HepG2 (cell line): ENCODE results near the gene ENTHD1. TPM values are rescaled to one million over a fixed set of nuclear protein-coding genes. Genes with fewer than 3 reads are reported as not detected.

Experiments used
- ATAC-seq: fragments of 200-7000 bp; cut with Tn5 transposase; 3 replicates; pipeline ENCODE4 v1.9.1; 2020; ENCODE audit warnings: mild to moderate bottlenecking, moderate library complexity
- BruUV-seq: library from RNA; stranded (reverse); fragments of 400-500 nt; replicated peaks from 2 replicates; lab custom pipeline; 2021; lab: Mats Ljungman, UMichigan
- CTCF ChIA-PET: fragments of 300-600 bp; formaldehyde crosslinking; extraction: SDS; loops from one replicate; lab custom pipeline; 2021; ENCODE audit warnings: low total read pairs, inconsistent platforms, low intra/inter-chr PET ratio; lab: Yijun Ruan, JAX
- POLR2A ChIA-PET: fragments of 350-600 bp; sonication (Branson Sonifier 250); formaldehyde crosslinking; loops from one replicate; lab custom pipeline; 2020; ENCODE audit warnings: antibody characterized with exemption, inconsistent platforms; lab: Yijun Ruan, JAX
- DNase-seq: peaks from one replicate; pipeline ENCODE4 v3.0.0-alpha.2; 2015; ENCODE audit warnings: low spot score
- FAIRE-seq: peaks from 3 replicates; lab custom pipeline; 2011; peaks lifted over from hg19 to GRCh38; lab: Jason Lieb, UNC
- H2AFZ ChIP-seq: one replicate; pipeline ENCODE4 v1.6.1; 2011; ENCODE audit warnings: low read length, inconsistent platforms
- H3K27ac ChIP-seq: fragments of 300-600 bp; 3 replicates; pipeline ENCODE4 v1.8.0; 2011; ENCODE audit warnings: mixed run types, mild to moderate bottlenecking, mixed read lengths, low read length, inconsistent platforms; ENCODE audit not compliant: insufficient read depth; ENCODE audit errors: extremely low read length
- H3K27me3 ChIP-seq, 2 experiments: fragments of 200-600 bp in 1 of 2; 2 replicates in 1 of 2; 3 replicates in 1 of 2; pipeline versions ENCODE4 v1.6.0 to v1.8.0; 2011; ENCODE audit warnings: low read length in 2 of 2, mild to moderate bottlenecking in 2 of 2, moderate library complexity in 2 of 2, inconsistent platforms in 1 of 2; ENCODE audit not compliant: insufficient read depth in 2 of 2, control insufficient read depth in 1 of 2
- H3K36me3 ChIP-seq, 2 experiments: fragments of 200-600 bp in 1 of 2; replicated peaks in 1 of 2; 2 replicates in 1 of 2; 3 replicates in 1 of 2; pipeline versions ENCODE4 v1.5.1 to v1.8.0; 2011; ENCODE audit warnings: low read length in 2 of 2, inconsistent platforms in 1 of 2; ENCODE audit not compliant: insufficient read depth in 2 of 2, control insufficient read depth in 1 of 2
- H3K4me1 ChIP-seq: 2 replicates; pipeline ENCODE4 v1.5.1; 2012; ENCODE audit warnings: low read length, inconsistent platforms; ENCODE audit not compliant: insufficient read depth
- H3K4me2 ChIP-seq: 2 replicates; pipeline ENCODE4 v1.6.0; 2011; ENCODE audit warnings: low read depth, low read length, inconsistent platforms
- H3K4me3 ChIP-seq, 3 experiments: fragments of 200-600 bp in 1 of 3; sonication (generic), shearing (Covaris generic) in 1 of 3; replicated peaks in 1 of 3; 2 replicates each; pipeline ENCODE4 v1.5.1; 2011 to 2016; ENCODE audit warnings: low read length in 3 of 3, inconsistent platforms in 2 of 3, low read depth in 2 of 3, mild to moderate bottlenecking in 2 of 3, control low read depth in 1 of 3, mixed read lengths in 1 of 3; ENCODE audit not compliant: insufficient read depth in 1 of 3
- H3K79me2 ChIP-seq: one replicate; pipeline ENCODE4 v1.6.1; 2011; ENCODE audit warnings: low read length, inconsistent platforms; ENCODE audit not compliant: insufficient read depth
- H3K9ac ChIP-seq: 2 replicates; pipeline ENCODE4 v1.6.0; 2011; ENCODE audit warnings: mild to moderate bottlenecking, low read depth, low read length, inconsistent platforms; ENCODE audit not compliant: insufficient read depth
- H3K9me3 ChIP-seq: 2 replicates; pipeline ENCODE4 v1.5.1; 2012; ENCODE audit warnings: mild to moderate bottlenecking, low read length
- H4K20me1 ChIP-seq: 2 replicates; pipeline ENCODE4 v1.6.0; 2011; ENCODE audit warnings: inconsistent platforms, mild to moderate bottlenecking, low read length, moderate library complexity; ENCODE audit not compliant: insufficient read depth
- DNMT1 ChIP-seq: sonication (generic); formaldehyde crosslinking; IDR thresholded peaks from 2 replicates; pipeline ENCODE4 v1.5.1; 2020; ENCODE audit warnings: mild to moderate bottlenecking, missing genetic modification reagents
- DNMT3B ChIP-seq: conservative IDR thresholded peaks from 2 replicates; pipeline ENCODE4 v1.6.1; 2016; ENCODE audit warnings: missing biosample characterization, control low read depth
- FOXA3 ChIP-seq: IDR thresholded peaks from 2 replicates; pipeline ENCODE4 v1.6.1; 2016; ENCODE audit warnings: missing genetic modification reagents, missing compliant biosample characterization
- MEIS1 ChIP-seq: sonication (generic); formaldehyde crosslinking; IDR thresholded peaks from 2 replicates; pipeline ENCODE4 v1.9.0; 2021; ENCODE audit warnings: mild to moderate bottlenecking, missing genetic modification reagents, moderate library complexity, borderline replicate concordance
- NBN ChIP-seq: fragments of 450-650 bp; conservative IDR thresholded peaks from 2 replicates; pipeline ENCODE4 v1.6.1; 2017
- SOX6 ChIP-seq, 2 experiments: fragments of 450-650 bp in 1 of 2; sonication (generic) in 1 of 2; formaldehyde crosslinking in 1 of 2; IDR thresholded peaks; 2 replicates each; pipeline versions ENCODE4 v1.4.0 to v1.6.1; 2017 to 2020; ENCODE audit warnings: antibody characterized with exemption in 1 of 2, mild to moderate bottlenecking in 1 of 2, missing genetic modification reagents in 1 of 2
- STAT5B ChIP-seq: sonication (generic); formaldehyde crosslinking; IDR thresholded peaks from 2 replicates; pipeline ENCODE4 v1.4.0; 2020; ENCODE audit warnings: missing genetic modification reagents
- TBL1XR1 ChIP-seq: fragments of 150-350 bp; IDR thresholded peaks from 2 replicates; pipeline ENCODE4 v1.6.1; 2014; ENCODE audit warnings: borderline replicate concordance, low read length; ENCODE audit not compliant: partially characterized antibody
- ZNF143 ChIP-seq: sonication (generic); formaldehyde crosslinking; IDR thresholded peaks from 2 replicates; pipeline ENCODE4 v1.4.0; 2020; ENCODE audit warnings: missing genetic modification reagents
- ZNF431 ChIP-seq: sonication (generic); formaldehyde crosslinking; IDR thresholded peaks from 2 replicates; pipeline ENCODE4 v1.9.0; 2022; ENCODE audit warnings: missing genetic modification reagents, low read depth, mild to moderate bottlenecking, borderline replicate concordance
- ZNF547 ChIP-seq: sonication (generic); formaldehyde crosslinking; IDR thresholded peaks from 2 replicates; pipeline ENCODE4 v1.5.1; 2020; ENCODE audit warnings: mild to moderate bottlenecking, missing genetic modification reagents
- ZNF746 ChIP-seq: sonication (generic); formaldehyde crosslinking; IDR thresholded peaks from 2 replicates; pipeline ENCODE4 v1.8.0; 2022; ENCODE audit warnings: mild to moderate bottlenecking, missing genetic modification reagents
- WGBS: methylation state at CpG from one replicate; pipeline ENCODE4 v1.1.6; 2017; ENCODE audit warnings: low lambda C conversion rate; 5-methylcytosine and 5-hydroxymethylcytosine counted together
- in situ Hi-C: cut with HindIII; loops from 2 replicates; pipeline ENCODE4 v1.10.0; 2017; ENCODE audit warnings: low pct_unique_long_range_greater_than_20kb; ENCODE audit not compliant: extremely low pct_ligation_motif_present
- intact Hi-C: fragments of 100-400 bp; cut with micrococcal nuclease; formaldehyde crosslinking; loops from one replicate; pipeline ENCODE4 v1.10.0; 2022; ENCODE audit not compliant: unreplicated experiment
- polyA plus RNA-seq, 8 experiments: library from polyadenylated mRNA; depleted of rRNA in 3 of 8; stranded (reverse) in 7 of 8; unstranded in 1 of 8; fragments of >200 nt; fragmentation: Illumina TruSeq in 4 of 8; extraction: Trizol in 4 of 8; gene quantifications; 2 replicates each; pipeline versions ENCODE4 v1.2.1 to v1.2.3, GENCODE V29; 2011 to 2016; ENCODE audit warnings: low read depth in 4 of 8, missing spikeins in 1 of 8, mixed read lengths in 1 of 8; ENCODE audit not compliant: insufficient read depth in 1 of 8
- total RNA-seq, 5 experiments: library from RNA; depleted of rRNA; stranded (reverse); fragments of >200 nt; fragmentation: Illumina TruSeq; extraction: Trizol; gene quantifications; 2 replicates each; pipeline ENCODE4 v1.2.3, GENCODE V29; 2016; ENCODE audit warnings: low read depth in 1 of 5
- TF ChIP-seq, protein P1 (sequence below): sonication (generic); formaldehyde crosslinking; IDR thresholded peaks from 2 replicates; pipeline ENCODE4 v1.4.0; 2020; ENCODE audit warnings: missing genetic modification reagents; ENCODE audit errors: not compliant biosample characterization
- TF ChIP-seq, protein P2 (sequence below): sonication (generic); formaldehyde crosslinking; IDR thresholded peaks from 2 replicates; pipeline ENCODE4 v1.4.0; 2020; ENCODE audit warnings: mild to moderate bottlenecking, missing genetic modification reagents
- TF ChIP-seq, protein P3 (sequence below): sonication (generic); formaldehyde crosslinking; IDR thresholded peaks from 2 replicates; pipeline ENCODE4 v1.4.0; 2020; ENCODE audit warnings: missing genetic modification reagents

The ENTHD1 gene
- total and polyA plus RNA-seq, 2 of the 13 experiments (the other 11 are each of a cell fraction or from before 2014, with no cell fraction given) = not detected

DNA sequence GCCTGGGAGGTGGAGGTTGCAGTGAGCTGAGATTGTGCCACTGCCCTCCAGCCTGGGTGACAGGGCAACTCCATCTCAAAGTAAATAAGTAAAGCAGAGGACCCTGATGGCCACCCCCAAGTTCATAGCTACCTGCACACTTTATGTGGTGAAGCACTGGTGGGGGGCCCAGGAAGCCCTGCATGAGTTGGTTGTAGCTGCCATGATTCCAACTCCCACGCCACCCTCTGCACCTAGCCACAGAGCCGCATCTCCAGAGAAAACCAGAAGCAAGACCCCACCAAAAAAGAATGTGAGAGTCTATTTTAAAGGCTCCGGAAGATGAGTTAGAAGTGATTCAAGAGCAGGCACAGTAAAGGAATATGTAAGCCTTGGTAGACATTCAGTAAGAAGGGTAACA, 46.3 kb upstream of the ENTHD1 start:
- intact Hi-C loops = no loop called here
- H3K79me2 ChIP-seq = no peaks in the 10 kb centered on the region
- ATAC-seq = no peak
- DNase-seq = no peak
- no peaks in the 10 kb centered on the region for H3K36me3 ChIP-seq
- TF ChIP-seq DNMT1 (no peak), ZNF143 (CRISPR knock-in tag) (no peak), NBN (no peak), MEIS1 (no peak), ZNF547 (CRISPR knock-in tag) (no peak)
- TF ChIP-seq, protein P1, sequence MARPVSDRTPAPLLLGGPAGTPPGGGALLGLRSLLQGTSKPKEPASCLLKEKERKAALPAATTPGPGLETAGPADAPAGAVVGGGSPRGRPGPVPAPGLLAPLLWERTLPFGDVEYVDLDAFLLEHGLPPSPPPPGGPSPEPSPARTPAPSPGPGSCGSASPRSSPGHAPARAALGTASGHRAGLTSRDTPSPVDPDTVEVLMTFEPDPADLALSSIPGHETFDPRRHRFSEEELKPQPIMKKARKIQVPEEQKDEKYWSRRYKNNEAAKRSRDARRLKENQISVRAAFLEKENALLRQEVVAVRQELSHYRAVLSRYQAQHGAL (CRISPR knock-in tag) = no peak
- TF ChIP-seq, all 625 proteins: peak for 0
- no peaks in the 10 kb centered on the region for H3K9me3 ChIP-seq
- H3K4me1 ChIP-seq = peaks cover 14% of the 10 kb centered on the region; the same call in 1 of the 2 replicates
- H2AFZ ChIP-seq = no peak overlapping the region
- peaks cover 0 to 29% of the 10 kb centered on the region in 2 experiments; a peak in 3 of 5 replicates for H3K27me3 ChIP-seq
- POLR2A ChIA-PET = no interaction called here
- no peak overlapping the region for H3K4me3 ChIP-seq
- WGBS = 61% methylated on average over 3 of the region's 3 CpGs
- FAIRE-seq = no peak
- CTCF ChIA-PET = no interaction called here
- H4K20me1 ChIP-seq = no peaks in the 10 kb centered on the region
- no peak overlapping the region for H3K9ac ChIP-seq
- no TSS peak for BruUV-seq
- H3K4me2 ChIP-seq = no peak overlapping the region
- in situ Hi-C loops = no loop called here
- no peak overlapping the region for H3K27ac ChIP-seq

DNA sequence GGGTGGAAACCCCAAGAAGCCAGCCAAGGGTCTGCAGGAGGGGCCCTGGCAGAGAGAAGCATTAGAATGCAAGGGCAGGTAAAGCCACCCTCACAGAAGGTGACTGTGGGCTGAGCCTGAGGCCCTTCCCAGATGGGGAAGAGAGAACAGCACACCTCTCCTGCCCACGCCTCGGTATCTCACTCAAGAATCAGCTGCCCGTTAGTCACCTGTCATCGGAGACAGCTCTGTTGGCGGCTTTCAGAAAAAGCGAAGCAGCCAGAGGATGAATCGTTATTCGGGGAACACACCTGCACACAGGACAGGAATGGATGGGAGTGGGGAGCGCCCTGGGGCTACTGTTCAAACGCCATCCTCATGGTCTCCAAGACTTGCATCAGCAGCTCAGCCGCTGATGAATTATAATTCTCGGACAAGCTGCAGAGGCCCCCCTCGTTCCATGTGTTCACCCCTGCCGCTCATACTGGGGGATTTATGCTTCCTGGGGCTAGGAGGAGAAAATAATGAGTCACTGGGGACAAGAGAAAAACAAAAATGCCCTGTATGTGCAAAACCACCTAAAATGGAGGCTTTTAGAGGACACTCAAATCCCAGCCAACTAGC, 45.0 kb upstream of the ENTHD1 start:
- POLR2A ChIA-PET = no interaction called here
- in situ Hi-C loops (no loop called here), intact Hi-C loops (no loop called here)
- Histone ChIP-seq H3K27me3 (peaks cover 0 to 35% of the 10 kb centered on the region in 2 experiments; a peak in 3 of 5 replicates), H3K27ac (no peak overlapping the region), H3K4me1 (peaks cover 14% of the 10 kb centered on the region; the same call in 1 of the 2 replicates), H3K4me3 (no peak overlapping the region), H4K20me1 (no peaks in the 10 kb centered on the region), H3K4me2 (no peak overlapping the region), H2AFZ (no peak overlapping the region), H3K79me2 (no peaks in the 10 kb centered on the region), H3K9me3 (no peaks in the 10 kb centered on the region), H3K9ac (no peak overlapping the region), H3K36me3 (no peaks in the 10 kb centered on the region)
- no TSS peak for BruUV-seq
- FAIRE-seq (no peak), ATAC-seq (no peak), DNase-seq (no peak)
- WGBS = 25% methylated on average over 11 of the region's 14 CpGs
- TF ChIP-seq TBL1XR1 (no peak), STAT5B (CRISPR knock-in tag) (no peak), ZNF431 (CRISPR knock-in tag) (no peak), FOXA3 (CRISPR knock-in tag) (no peak), DNMT3B (CRISPR knock-in tag) (no peak), SOX6 (IDR thresholded peaks at IDR 0.05) (no peak), SOX6 (CRISPR knock-in tag; IDR thresholded peaks at IDR 0.05) (no peak), ZNF746 (no peak)
- TF ChIP-seq, protein P2, sequence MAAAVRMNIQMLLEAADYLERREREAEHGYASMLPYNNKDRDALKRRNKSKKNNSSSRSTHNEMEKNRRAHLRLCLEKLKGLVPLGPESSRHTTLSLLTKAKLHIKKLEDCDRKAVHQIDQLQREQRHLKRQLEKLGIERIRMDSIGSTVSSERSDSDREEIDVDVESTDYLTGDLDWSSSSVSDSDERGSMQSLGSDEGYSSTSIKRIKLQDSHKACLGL (CRISPR knock-in tag) = no peak
- TF ChIP-seq, protein P3, sequence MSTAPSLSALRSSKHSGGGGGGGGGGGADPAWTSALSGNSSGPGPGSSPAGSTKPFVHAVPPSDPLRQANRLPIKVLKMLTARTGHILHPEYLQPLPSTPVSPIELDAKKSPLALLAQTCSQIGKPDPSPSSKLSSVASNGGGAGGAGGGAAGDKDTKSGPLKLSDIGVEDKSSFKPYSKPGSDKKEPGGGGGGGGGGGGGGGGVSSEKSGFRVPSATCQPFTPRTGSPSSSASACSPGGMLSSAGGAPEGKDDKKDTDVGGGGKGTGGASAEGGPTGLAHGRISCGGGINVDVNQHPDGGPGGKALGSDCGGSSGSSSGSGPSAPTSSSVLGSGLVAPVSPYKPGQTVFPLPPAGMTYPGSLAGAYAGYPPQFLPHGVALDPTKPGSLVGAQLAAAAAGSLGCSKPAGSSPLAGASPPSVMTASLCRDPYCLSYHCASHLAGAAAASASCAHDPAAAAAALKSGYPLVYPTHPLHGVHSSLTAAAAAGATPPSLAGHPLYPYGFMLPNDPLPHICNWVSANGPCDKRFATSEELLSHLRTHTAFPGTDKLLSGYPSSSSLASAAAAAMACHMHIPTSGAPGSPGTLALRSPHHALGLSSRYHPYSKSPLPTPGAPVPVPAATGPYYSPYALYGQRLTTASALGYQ (CRISPR knock-in tag) = no peak
- CTCF ChIA-PET = no interaction called here
